ENCODE measurements around the gene SART3. TPM values are rescaled to one million over a fixed set of nuclear protein-coding genes. Genes with fewer than 3 reads are reported as not detected.
A peak's percentile ranks its signal among the peaks of the same experiment; 100 is the strongest.

The SART3 gene
- polyA plus RNA-seq, 1 experiment: 23.1 TPM

DNA sequence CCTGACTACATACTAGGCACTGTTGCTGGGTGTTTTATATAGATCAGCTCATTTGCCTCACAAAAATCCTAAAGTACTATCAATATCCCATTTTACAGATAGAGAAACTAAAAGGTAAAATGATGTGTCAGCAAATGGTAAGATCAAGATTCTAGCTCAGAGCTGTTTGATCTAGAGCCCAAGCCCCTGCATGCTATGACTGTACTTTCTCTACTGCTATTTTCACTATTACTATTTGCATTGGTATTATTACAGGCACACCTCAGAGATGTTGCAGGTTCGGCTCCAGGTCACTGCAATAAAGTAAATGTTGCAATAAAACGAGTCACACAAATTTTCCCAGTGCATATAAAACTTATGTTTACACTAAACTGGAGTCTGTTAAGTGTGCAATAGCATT lies 12.3 kb upstream of the SART3 start:
- no peak for DNase-seq (ENCODE audit: low read depth)
- ChIA-PET CTCF (interaction anchor here (19.7 kb wide), 1 partner anchor 45 kb away, joined by 460 read pairs; no protein-coding TSS in a partner anchor), POLR2A (no interaction called here)
- no peak overlapping the region for H3K4me3 ChIP-seq (ENCODE audit: low read depth, low read length)
- H3K36me3 ChIP-seq (ENCODE audit: control insufficient read depth, insufficient read depth, low read length): peaks cover 2% of the 10 kb centered on the region; the same call in 1 of the 2 replicates
- no peaks in the 10 kb centered on the region; the same call in 1 of the 2 replicates for H3K27me3 ChIP-seq (ENCODE audit: control insufficient read depth, insufficient read depth, low read length)
- TF ChIP-seq, protein P1, sequence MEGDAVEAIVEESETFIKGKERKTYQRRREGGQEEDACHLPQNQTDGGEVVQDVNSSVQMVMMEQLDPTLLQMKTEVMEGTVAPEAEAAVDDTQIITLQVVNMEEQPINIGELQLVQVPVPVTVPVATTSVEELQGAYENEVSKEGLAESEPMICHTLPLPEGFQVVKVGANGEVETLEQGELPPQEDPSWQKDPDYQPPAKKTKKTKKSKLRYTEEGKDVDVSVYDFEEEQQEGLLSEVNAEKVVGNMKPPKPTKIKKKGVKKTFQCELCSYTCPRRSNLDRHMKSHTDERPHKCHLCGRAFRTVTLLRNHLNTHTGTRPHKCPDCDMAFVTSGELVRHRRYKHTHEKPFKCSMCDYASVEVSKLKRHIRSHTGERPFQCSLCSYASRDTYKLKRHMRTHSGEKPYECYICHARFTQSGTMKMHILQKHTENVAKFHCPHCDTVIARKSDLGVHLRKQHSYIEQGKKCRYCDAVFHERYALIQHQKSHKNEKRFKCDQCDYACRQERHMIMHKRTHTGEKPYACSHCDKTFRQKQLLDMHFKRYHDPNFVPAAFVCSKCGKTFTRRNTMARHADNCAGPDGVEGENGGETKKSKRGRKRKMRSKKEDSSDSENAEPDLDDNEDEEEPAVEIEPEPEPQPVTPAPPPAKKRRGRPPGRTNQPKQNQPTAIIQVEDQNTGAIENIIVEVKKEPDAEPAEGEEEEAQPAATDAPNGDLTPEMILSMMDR (IDR thresholded peaks at IDR 0.05; ENCODE audit: insufficient read depth, low read depth, low read length): no peak

GRCh38 chr12:108572166-108572790 lies 11.3 kb upstream of the SART3 start:
- POLR2A ChIA-PET: no interaction called here
- CTCF ChIA-PET: interaction anchor here (0.7 to 19.7 kb wide), 5 partner anchors 38 to 379 kb away, joined by 3 to 460 read pairs (median 3); no protein-coding TSS in a partner anchor
- TF ChIP-seq, protein P1 (IDR thresholded peaks at IDR 0.05; ENCODE audit: insufficient read depth, low read depth, low read length): no peak
- Histone ChIP-seq H3K4me3 (ENCODE audit: low read depth, low read length) (no peak overlapping the region), H3K36me3 (ENCODE audit: control insufficient read depth, insufficient read depth, low read length) (peaks cover 2% of the 10 kb centered on the region; the same call in 1 of the 2 replicates), H3K27me3 (ENCODE audit: control insufficient read depth, insufficient read depth, low read length) (no peaks in the 10 kb centered on the region; the same call in 1 of the 2 replicates)
- DNase-seq (ENCODE audit: low read depth): no peak

DNA sequence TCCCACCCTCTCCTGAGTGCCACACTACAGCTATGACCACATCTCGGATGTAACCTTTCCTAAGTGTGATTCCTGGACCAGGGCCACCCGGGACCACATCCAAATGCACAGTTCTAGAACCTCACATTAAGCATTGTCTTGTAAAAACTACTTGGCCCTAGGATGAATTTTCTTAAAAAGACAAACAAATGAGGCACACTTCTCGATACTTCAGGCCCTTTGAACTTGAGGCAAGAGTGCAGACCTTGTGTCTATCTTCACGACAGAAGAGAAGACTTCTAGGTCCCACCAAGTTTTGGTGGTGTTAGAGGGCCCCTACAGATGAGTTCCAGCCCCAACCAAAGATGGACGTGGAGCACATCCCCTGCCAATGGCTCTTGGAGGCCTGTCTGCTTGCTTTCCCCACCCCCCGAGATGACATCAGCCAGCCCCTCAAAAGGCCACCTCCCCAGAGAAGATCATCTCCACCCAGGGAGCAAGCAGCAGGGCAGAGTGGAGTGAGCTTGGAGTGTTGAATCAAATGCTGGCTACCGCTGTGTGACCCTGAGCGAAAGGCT lies 10.7 kb upstream of the SART3 start:
- H3K4me3 ChIP-seq (ENCODE audit: low read depth, low read length): no peak overlapping the region
- CTCF ChIA-PET: interaction anchor here (0.6 to 19.7 kb wide), 11 partner anchors 24 to 521 kb away, joined by 3 to 460 read pairs (median 3); no protein-coding TSS in a partner anchor
- TF ChIP-seq, protein P1 (IDR thresholded peaks at IDR 0.05; ENCODE audit: insufficient read depth, low read depth, low read length): no peak
- POLR2A ChIA-PET: no interaction called here
- no peak for DNase-seq (ENCODE audit: low read depth)
- peaks cover 2% of the 10 kb centered on the region; the same call in 1 of the 2 replicates for H3K36me3 ChIP-seq (ENCODE audit: control insufficient read depth, insufficient read depth, low read length)
- no peaks in the 10 kb centered on the region; the same call in 1 of the 2 replicates for H3K27me3 ChIP-seq (ENCODE audit: control insufficient read depth, insufficient read depth, low read length)

DNA sequence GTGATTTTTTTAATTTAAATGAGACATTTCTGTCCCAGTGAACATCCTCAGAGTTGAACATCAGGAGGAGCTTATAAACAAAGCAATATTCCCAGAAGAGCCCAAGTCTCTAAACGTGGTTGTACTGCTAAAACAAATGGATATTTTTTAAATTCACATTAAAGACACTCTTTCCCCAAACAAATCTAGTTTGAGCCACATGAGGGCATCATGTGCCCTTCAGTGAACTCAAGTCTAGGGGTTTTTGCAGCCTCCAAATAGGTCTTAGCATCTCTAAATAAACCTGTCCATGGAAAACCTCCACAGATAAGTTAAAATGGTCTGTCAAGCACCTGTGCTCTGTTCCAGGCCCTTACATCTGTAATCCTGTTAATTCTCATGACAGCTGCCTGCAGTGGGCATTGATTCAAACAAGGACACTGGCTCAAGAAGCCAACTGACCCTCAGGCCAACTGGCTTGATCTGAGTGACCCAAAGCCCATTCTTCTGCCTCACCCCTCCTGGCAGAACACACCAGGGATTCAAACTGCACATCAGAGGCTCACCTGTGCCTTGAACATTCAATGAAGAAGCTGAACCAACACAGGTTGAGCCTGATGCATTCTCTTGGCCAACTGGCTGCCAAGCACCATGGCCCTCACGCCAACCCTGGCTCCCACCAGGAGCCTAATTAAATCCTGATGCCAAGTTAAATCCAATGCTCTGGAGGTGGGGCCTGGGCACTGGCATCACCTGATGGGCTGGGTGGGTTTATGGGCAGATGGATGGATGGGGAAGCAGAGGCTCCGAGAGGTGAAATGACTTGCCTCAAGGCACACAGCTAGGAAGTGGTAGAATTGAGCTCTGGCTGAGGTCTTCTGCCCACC lies 10.0 kb upstream of the SART3 start:
- DNase-seq (ENCODE audit: low read depth): no peak
- H3K4me3 ChIP-seq (ENCODE audit: low read depth, low read length): no peak overlapping the region
- H3K36me3 ChIP-seq (ENCODE audit: control insufficient read depth, insufficient read depth, low read length): peaks cover 5% of the 10 kb centered on the region
- ChIA-PET POLR2A (no interaction called here), CTCF (interaction anchor here (0.6 to 19.7 kb wide), 18 partner anchors 18 to 524 kb away, joined by 3 to 460 read pairs (median 3); partner anchors contain the start of gene ALKBH2)
- TF ChIP-seq, protein P1 (IDR thresholded peaks at IDR 0.05; ENCODE audit: insufficient read depth, low read depth, low read length): peak; percentile 49
- no peaks in the 10 kb centered on the region; the same call in 1 of the 2 replicates for H3K27me3 ChIP-seq (ENCODE audit: control insufficient read depth, insufficient read depth, low read length)
